ENCODE measurements around the gene GAS2L1.

GAS2L1 gene

DNA sequence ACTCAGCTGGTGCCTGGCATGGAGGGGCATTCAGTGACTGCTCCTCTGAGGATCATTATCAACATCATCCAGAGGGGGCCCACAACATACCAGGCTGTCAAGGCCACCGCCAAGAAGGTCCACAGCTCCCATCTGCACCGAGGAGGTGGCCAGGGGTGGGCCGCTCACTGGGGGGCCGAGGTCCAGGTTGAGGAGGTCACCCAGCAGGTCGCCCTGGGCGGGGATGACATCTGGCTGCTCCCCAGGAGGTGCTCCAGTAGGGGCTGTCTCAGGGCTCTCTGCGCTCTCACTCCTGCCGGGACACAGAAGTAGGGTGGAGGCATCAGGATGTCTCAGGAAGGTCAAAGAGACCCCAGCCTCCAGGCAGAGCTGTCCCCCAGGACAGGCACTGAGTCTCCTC lies 34.1 kb downstream of the GAS2L1 start:
- no peak overlapping the region for H3K4me3 ChIP-seq (replicated peaks; ENCODE audit: insufficient read depth, low read length)
- TF ChIP-seq POLR2AphosphoS5 (IDR thresholded peaks at IDR 0.05; ENCODE audit: low read depth), result no peak
- TF ChIP-seq, protein P1, sequence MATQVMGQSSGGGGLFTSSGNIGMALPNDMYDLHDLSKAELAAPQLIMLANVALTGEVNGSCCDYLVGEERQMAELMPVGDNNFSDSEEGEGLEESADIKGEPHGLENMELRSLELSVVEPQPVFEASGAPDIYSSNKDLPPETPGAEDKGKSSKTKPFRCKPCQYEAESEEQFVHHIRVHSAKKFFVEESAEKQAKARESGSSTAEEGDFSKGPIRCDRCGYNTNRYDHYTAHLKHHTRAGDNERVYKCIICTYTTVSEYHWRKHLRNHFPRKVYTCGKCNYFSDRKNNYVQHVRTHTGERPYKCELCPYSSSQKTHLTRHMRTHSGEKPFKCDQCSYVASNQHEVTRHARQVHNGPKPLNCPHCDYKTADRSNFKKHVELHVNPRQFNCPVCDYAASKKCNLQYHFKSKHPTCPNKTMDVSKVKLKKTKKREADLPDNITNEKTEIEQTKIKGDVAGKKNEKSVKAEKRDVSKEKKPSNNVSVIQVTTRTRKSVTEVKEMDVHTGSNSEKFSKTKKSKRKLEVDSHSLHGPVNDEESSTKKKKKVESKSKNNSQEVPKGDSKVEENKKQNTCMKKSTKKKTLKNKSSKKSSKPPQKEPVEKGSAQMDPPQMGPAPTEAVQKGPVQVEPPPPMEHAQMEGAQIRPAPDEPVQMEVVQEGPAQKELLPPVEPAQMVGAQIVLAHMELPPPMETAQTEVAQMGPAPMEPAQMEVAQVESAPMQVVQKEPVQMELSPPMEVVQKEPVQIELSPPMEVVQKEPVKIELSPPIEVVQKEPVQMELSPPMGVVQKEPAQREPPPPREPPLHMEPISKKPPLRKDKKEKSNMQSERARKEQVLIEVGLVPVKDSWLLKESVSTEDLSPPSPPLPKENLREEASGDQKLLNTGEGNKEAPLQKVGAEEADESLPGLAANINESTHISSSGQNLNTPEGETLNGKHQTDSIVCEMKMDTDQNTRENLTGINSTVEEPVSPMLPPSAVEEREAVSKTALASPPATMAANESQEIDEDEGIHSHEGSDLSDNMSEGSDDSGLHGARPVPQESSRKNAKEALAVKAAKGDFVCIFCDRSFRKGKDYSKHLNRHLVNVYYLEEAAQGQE (IDR thresholded peaks at IDR 0.05; ENCODE audit: insufficient replicate concordance, low read depth), result no peak
- TF ChIP-seq, protein P2, sequence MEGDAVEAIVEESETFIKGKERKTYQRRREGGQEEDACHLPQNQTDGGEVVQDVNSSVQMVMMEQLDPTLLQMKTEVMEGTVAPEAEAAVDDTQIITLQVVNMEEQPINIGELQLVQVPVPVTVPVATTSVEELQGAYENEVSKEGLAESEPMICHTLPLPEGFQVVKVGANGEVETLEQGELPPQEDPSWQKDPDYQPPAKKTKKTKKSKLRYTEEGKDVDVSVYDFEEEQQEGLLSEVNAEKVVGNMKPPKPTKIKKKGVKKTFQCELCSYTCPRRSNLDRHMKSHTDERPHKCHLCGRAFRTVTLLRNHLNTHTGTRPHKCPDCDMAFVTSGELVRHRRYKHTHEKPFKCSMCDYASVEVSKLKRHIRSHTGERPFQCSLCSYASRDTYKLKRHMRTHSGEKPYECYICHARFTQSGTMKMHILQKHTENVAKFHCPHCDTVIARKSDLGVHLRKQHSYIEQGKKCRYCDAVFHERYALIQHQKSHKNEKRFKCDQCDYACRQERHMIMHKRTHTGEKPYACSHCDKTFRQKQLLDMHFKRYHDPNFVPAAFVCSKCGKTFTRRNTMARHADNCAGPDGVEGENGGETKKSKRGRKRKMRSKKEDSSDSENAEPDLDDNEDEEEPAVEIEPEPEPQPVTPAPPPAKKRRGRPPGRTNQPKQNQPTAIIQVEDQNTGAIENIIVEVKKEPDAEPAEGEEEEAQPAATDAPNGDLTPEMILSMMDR (IDR thresholded peaks at IDR 0.05; ENCODE audit: insufficient read depth, low read length), result no peak
- no peak for TF ChIP-seq SPI1 (IDR thresholded peaks at IDR 0.05; ENCODE audit: borderline replicate concordance, low read depth)
- TF ChIP-seq GABPA (IDR thresholded peaks at IDR 0.05; ENCODE audit: low read depth), result no peak
- DNase-seq (ENCODE audit: low read depth in 1 of 2, low spot score in 1 of 2), result no peak
- H3K27ac ChIP-seq (replicated peaks), result no peak overlapping the region
- H3K27me3 ChIP-seq (ENCODE audit: insufficient read depth, poor library complexity, severe bottlenecking), result no peaks in the 10 kb centered on the region

DNA sequence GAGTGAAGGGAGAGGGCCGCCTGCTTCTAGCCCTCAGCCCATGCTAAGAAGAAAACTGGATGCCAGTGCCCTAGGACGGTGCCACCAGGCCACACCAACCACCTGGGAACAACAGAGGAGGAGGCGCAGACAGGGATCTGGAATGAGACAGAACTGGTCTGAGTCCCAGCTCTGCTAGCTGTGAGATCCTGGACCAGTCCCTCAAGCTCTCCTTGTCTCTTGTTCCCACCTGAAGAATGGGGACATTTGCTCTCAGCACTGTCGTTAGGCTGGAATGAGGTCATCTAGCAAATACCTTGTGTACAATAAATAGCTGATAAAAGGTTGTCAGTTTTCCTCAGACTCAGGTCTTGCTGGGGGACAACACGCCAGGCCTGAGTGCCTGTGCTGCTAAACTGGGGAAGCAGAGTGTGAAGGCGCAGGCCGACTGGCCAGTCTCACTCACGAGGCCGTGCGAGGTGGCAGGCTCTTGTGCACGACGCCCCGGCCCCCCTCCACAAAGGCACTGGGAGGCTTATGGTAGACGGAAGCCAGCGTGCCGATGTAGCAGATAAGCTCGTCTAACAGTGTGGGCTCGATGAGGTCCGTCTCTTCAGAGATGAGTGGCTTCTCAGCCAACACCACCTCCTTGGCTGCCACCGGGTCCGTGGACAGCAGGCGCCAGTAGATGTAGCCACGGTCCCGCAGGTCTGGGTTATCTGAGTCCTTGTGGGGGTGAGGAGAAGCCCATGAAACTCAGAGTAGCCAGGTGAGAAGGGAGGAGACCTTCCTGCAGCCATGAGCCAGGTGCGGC lies 34.8 kb downstream of the GAS2L1 start:
- H3K27ac ChIP-seq (replicated peaks), result peak overlapping the region; percentile 46; the same call in 1 of the 2 replicates

DNA sequence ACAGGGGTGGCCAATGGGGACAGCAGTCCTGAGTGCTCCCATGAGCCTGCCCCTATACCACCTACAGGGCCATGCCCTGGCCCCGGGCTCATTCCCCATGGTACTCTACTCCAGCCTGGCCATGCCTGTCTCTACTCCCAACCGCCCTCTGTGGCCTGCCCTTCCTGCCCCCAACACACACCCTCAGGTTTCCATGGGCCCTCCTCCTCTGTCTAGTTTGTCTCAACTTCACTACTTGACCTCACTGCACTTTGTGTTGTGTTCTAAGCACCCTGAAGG lies 35.3 kb downstream of the GAS2L1 start:
- peak overlapping the region; percentile 46 for H3K27ac ChIP-seq (replicated peaks)
- TF ChIP-seq, protein P2 (IDR thresholded peaks at IDR 0.05; ENCODE audit: insufficient read depth, low read length), result no peak
- TF ChIP-seq, protein P1 (IDR thresholded peaks at IDR 0.05; ENCODE audit: insufficient replicate concordance, low read depth), result no peak
- peak in 1 of 2 experiments; percentile 7 for DNase-seq (ENCODE audit: low read depth in 1 of 2, low spot score in 1 of 2)
- no peak overlapping the region for H3K4me3 ChIP-seq (replicated peaks; ENCODE audit: insufficient read depth, low read length)
- H3K27me3 ChIP-seq (ENCODE audit: insufficient read depth, poor library complexity, severe bottlenecking), result no peaks in the 10 kb centered on the region

More for the DNA sequence above, 34.8 kb downstream of the GAS2L1 start:
- Histone ChIP-seq H3K4me3 (replicated peaks; ENCODE audit: insufficient read depth, low read length) (no peak overlapping the region), H3K27me3 (ENCODE audit: insufficient read depth, poor library complexity, severe bottlenecking) (no peaks in the 10 kb centered on the region)
- TF ChIP-seq SPI1 (IDR thresholded peaks at IDR 0.05; ENCODE audit: borderline replicate concordance, low read depth), result no peak
- TF ChIP-seq, protein P2 (IDR thresholded peaks at IDR 0.05; ENCODE audit: insufficient read depth, low read length), result no peak
- TF ChIP-seq, protein P1 (IDR thresholded peaks at IDR 0.05; ENCODE audit: insufficient replicate concordance, low read depth), result no peak
- TF ChIP-seq GABPA (IDR thresholded peaks at IDR 0.05; ENCODE audit: low read depth), result no peak
- TF ChIP-seq POLR2AphosphoS5 (IDR thresholded peaks at IDR 0.05; ENCODE audit: low read depth), result no peak
- no peak for DNase-seq (ENCODE audit: low read depth in 1 of 2, low spot score in 1 of 2)

All from HL-60 (cell line).